ACC112 (cell line): ENCODE results near the gene MMP17.

Source experiments
- H2AFZ ChIP-seq: fragments of 200-600 bp; sonication (generic); one replicate; pipeline ENCODE4 v1.6.0; 2017; ENCODE audit warnings: antibody characterized with exemption, low read length; ENCODE audit not compliant: unreplicated experiment
- H3K27ac ChIP-seq: fragments of 200-600 bp; sonication (generic); 2 replicates; pipeline ENCODE4 v1.5.1; 2014; ENCODE audit warnings: low read depth, mild to moderate bottlenecking, antibody characterized with exemption, low read length, moderate library complexity
- H3K27me3 ChIP-seq: fragments of 200-600 bp; sonication (generic); 2 replicates; pipeline ENCODE4 v1.6.1; 2014; ENCODE audit warnings: mild to moderate bottlenecking, antibody characterized with exemption, low read length, moderate library complexity, mixed read lengths; ENCODE audit not compliant: insufficient read depth
- H3K36me3 ChIP-seq: fragments of 200-600 bp; sonication (generic); 2 replicates; pipeline ENCODE4 v1.6.1; 2016; ENCODE audit warnings: mild to moderate bottlenecking, antibody characterized with exemption, low read length, moderate library complexity, mixed read lengths; ENCODE audit not compliant: insufficient read depth
- H3K4me1 ChIP-seq: fragments of 200-600 bp; sonication (generic); one replicate; pipeline ENCODE4 v1.6.1; 2016; ENCODE audit warnings: low read length, mixed read lengths; ENCODE audit not compliant: insufficient read depth, unreplicated experiment, control insufficient read depth
- H3K4me3 ChIP-seq: fragments of 200-600 bp; sonication (generic); 2 replicates; pipeline ENCODE4 v1.5.1; 2014; ENCODE audit warnings: mild to moderate bottlenecking, low read depth, low read length
- H3K79me2 ChIP-seq: fragments of 200-600 bp; sonication (generic); one replicate; pipeline ENCODE4 v1.6.0; 2016; ENCODE audit warnings: low read length; ENCODE audit not compliant: control insufficient read depth, unreplicated experiment, insufficient read depth

MMP17 gene

GRCh38 chr12:131850856-131851559, 22.8 kb downstream of the MMP17 start:
- Histone ChIP-seq H2AFZ (no peak overlapping the region), H3K4me3 (no peak overlapping the region), H3K4me1 (peaks cover 6% of the 10 kb centered on the region), H3K79me2 (no peaks in the 10 kb centered on the region), H3K27ac (no peak overlapping the region), H3K36me3 (no peaks in the 10 kb centered on the region), H3K27me3 (peaks cover 3% of the 10 kb centered on the region; the same call in 1 of the 2 replicates)

- H3K27ac ChIP-seq = no peak overlapping the region
- no peaks in the 10 kb centered on the region for H3K36me3 ChIP-seq
- H3K79me2 ChIP-seq = no peaks in the 10 kb centered on the region
- peaks cover 8% of the 10 kb centered on the region; the same call in 1 of the 2 replicates for H3K27me3 ChIP-seq
- peaks cover 6% of the 10 kb centered on the region for H3K4me1 ChIP-seq
- no peak overlapping the region for H2AFZ ChIP-seq
- H3K4me3 ChIP-seq = no peak overlapping the region
Observed at GRCh38 chr12:131851741-131852550, 23.8 kb downstream of the MMP17 start.

- no peaks in the 10 kb centered on the region for H3K79me2 ChIP-seq
- H2AFZ ChIP-seq = no peak overlapping the region
- no peak overlapping the region for H3K4me3 ChIP-seq
- no peak overlapping the region for H3K27ac ChIP-seq
- peaks cover 8% of the 10 kb centered on the region; the same call in 1 of the 2 replicates for H3K27me3 ChIP-seq
- no peaks in the 10 kb centered on the region for H3K36me3 ChIP-seq
- H3K4me1 ChIP-seq = peaks cover 6% of the 10 kb centered on the region
Observed at GRCh38 chr12:131852551-131853299, 24.5 kb downstream of the MMP17 start.

- H2AFZ ChIP-seq = no peak overlapping the region
- no peak overlapping the region for H3K27ac ChIP-seq
- H3K36me3 ChIP-seq = no peaks in the 10 kb centered on the region
- peaks cover 8% of the 10 kb centered on the region; the same call in 1 of the 2 replicates for H3K27me3 ChIP-seq
- no peak overlapping the region for H3K4me3 ChIP-seq
- no peaks in the 10 kb centered on the region for H3K79me2 ChIP-seq
- H3K4me1 ChIP-seq = peaks cover 6% of the 10 kb centered on the region
Observed at GRCh38 chr12:131853832-131854797, 25.9 kb downstream of the MMP17 start.

- H3K4me1 ChIP-seq = peaks cover 6% of the 10 kb centered on the region
- no peak overlapping the region for H3K4me3 ChIP-seq
- no peaks in the 10 kb centered on the region for H3K36me3 ChIP-seq
- H3K27ac ChIP-seq = no peak overlapping the region
- H2AFZ ChIP-seq = no peak overlapping the region
- no peaks in the 10 kb centered on the region for H3K79me2 ChIP-seq
- H3K27me3 ChIP-seq = peaks cover 8% of the 10 kb centered on the region; the same call in 1 of the 2 replicates
Observed at GRCh38 chr12:131854861-131855476, 26.8 kb downstream of the MMP17 start.

GRCh38 chr12:131855521-131856142, 27.4 kb downstream of the MMP17 start:
- no peak overlapping the region for H3K27ac ChIP-seq
- peaks cover 12% of the 10 kb centered on the region for H3K4me1 ChIP-seq
- no peak overlapping the region for H3K4me3 ChIP-seq
- peaks cover 8% of the 10 kb centered on the region; the same call in 1 of the 2 replicates for H3K27me3 ChIP-seq
- no peaks in the 10 kb centered on the region for H3K36me3 ChIP-seq
- no peak overlapping the region for H2AFZ ChIP-seq
- no peaks in the 10 kb centered on the region for H3K79me2 ChIP-seq

DNA sequence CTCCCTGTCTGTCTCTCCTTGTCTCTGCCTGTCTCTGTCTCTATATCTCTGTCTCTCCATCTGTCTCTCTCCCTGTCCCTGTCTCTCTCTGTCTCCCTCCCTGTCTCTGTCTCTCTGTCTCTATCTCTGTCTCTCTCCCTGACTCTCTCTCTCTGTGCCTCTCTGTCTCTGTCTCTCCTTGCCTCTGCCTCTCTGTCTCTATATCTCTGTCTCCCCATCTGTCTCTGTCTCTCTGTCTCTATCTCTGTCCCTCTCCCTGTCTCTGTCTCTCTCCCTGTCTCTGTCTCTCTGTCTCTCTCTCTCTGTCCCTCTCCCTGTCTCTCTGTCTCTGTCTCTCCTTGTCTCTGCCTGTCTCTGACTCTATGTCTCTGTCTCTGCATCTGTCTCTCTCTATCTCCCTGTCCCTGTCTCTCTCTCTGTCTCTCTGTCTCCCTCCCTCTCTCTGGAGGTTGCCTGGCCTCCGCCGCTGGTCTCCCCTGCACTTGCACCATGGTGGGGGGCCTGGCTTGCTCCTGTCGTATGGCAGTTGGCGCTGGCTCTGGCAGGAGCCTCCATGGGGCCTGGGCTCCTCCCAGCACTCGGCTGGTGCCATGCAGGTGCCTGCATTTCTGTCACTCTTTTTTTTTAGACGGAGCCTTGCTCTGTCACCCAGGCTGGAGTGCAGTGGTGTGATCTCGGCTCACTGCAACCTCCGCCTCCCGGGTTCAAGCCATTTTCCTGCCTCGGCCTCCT, 28.3 kb downstream of the MMP17 start:
- H3K27ac ChIP-seq = no peak overlapping the region
- H3K4me3 ChIP-seq = no peak overlapping the region
- no peaks in the 10 kb centered on the region for H3K36me3 ChIP-seq
- H3K27me3 ChIP-seq = peaks cover 8% of the 10 kb centered on the region; the same call in 1 of the 2 replicates
- no peaks in the 10 kb centered on the region for H3K79me2 ChIP-seq
- H2AFZ ChIP-seq = no peak overlapping the region
- H3K4me1 ChIP-seq = peaks cover 17% of the 10 kb centered on the region

DNA sequence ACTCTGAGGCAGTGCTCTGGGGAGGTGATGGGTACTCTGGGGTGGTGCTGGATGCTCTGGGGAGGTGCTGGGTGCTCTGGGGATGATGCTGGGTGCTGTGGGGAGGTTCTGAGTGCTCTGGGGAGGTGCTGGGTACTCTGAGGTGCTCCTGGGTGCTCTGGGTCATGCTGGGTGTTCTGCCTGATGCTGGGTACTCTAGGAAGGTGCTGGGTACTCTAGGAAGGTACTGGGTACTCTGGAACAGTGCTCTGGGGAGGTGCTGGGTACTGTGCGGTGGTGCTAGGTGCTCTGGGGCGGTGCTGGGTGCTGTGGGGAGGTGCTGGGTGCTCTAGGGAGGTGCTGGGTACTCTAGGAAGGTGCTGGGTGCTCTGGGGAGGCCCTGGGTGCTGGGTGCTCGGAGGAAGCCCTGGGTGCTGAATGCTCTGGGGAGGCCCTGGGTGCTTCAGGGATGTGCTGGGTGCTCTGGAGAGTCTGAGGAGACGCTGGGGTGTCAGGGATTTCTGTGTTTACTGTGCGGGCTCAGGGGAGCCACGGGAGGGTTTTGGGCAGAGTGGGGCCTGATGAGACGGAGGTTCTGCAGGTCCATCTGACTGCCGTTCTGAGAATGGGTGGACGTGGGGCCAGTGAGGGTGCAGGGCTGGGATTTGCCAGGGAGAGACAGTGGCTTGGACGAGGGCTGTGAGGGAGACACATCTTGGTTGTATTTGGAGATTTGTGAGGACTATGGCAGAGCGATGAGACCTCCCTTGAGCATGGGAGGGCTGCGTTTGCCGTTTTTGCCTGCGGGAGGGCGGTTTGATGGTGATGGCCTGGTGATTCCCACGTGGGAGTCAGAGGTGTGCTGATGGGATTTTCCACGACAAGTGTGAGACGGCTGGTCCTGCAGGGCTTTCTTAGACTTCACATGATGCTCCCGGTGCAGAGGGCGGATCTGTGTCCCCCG, 30.0 kb downstream of the MMP17 start:
- H3K27me3 ChIP-seq = peaks cover 8% of the 10 kb centered on the region; the same call in 1 of the 2 replicates
- no peaks in the 10 kb centered on the region for H3K36me3 ChIP-seq
- no peaks in the 10 kb centered on the region for H3K79me2 ChIP-seq
- no peak overlapping the region for H3K4me3 ChIP-seq
- peaks cover 17% of the 10 kb centered on the region for H3K4me1 ChIP-seq
- H2AFZ ChIP-seq = no peak overlapping the region
- H3K27ac ChIP-seq = no peak overlapping the region
